Esophagus squamous epithelium (tissue), 4 donors: ENCODE results near the gene UBE3B.

ENCODE experiments used
- CTCF ChIP-seq, 6 experiments: fragments of 450-650 bp in 4 of 6; fragments of 200-600 bp in 2 of 6; sonication (generic) in 2 of 6; IDR thresholded peaks; one replicate each; pipeline ENCODE4 v1.5.1; 2016 to 2019; ENCODE audit warnings: antibody characterized with exemption in 6 of 6, mild to moderate bottlenecking in 4 of 6, moderate library complexity in 4 of 6
- POLR2A ChIP-seq, 4 donors: fragments of 450-650 bp; IDR thresholded peaks; one replicate each; pipeline ENCODE4 v1.6.1; 2017; ENCODE audit warnings: antibody characterized with exemption in 4 of 4, mild to moderate bottlenecking in 4 of 4, moderate library complexity in 3 of 4

- no peak for TF ChIP-seq POLR2A (IDR thresholded peaks at IDR 0.05)
- TF ChIP-seq CTCF (IDR thresholded peaks at IDR 0.05) = no peak
These were observed 76.0 kb downstream of the UBE3B start for GRCh38 chr12:109553483-109553882.
